ENCODE results near the gene NHLRC4.

The NHLRC4 gene

GRCh38 chr16:534135-534534 lies 32.7 kb upstream of the NHLRC4 start:
- DNase-seq (ENCODE audit: low read depth, low spot score) = no peak
- no peaks in the 10 kb centered on the region for H3K9me3 ChIP-seq (ENCODE audit: insufficient read depth, low read length)

GRCh38 chr16:534856-535445 lies 31.9 kb upstream of the NHLRC4 start:
- Histone ChIP-seq H3K27me3 (ENCODE audit: insufficient read depth, insufficient read length) (no peaks in the 10 kb centered on the region), H3K4me1 (ENCODE audit: insufficient read depth, insufficient read length) (peaks cover 25% of the 10 kb centered on the region), H3K9ac (ENCODE audit: insufficient read length, low read depth) (peak overlapping the region; percentile 24), H3K36me3 (ENCODE audit: insufficient read depth, insufficient read length, low read length) (peaks cover 58% of the 10 kb centered on the region), H3K4me3 (ENCODE audit: insufficient read length, low read depth) (no peak overlapping the region), H3K9me3 (ENCODE audit: insufficient read depth, low read length) (no peaks in the 10 kb centered on the region)
- TF ChIP-seq YY1 (IDR thresholded peaks at IDR 0.05; ENCODE audit: insufficient read depth, insufficient read length) = no peak
- TF ChIP-seq ZNF274 (IDR thresholded peaks at IDR 0.05; ENCODE audit: low read depth, low read length) = no peak
- DNase-seq (ENCODE audit: low read depth, low spot score) = no peak

More at GRCh38 chr16:534135-534534, 32.7 kb upstream of the NHLRC4 start:
- H3K27me3 ChIP-seq (ENCODE audit: insufficient read depth, insufficient read length) = no peaks in the 10 kb centered on the region
- H3K9ac ChIP-seq (ENCODE audit: insufficient read length, low read depth) = peak overlapping the region; percentile 42
- H3K36me3 ChIP-seq (ENCODE audit: insufficient read depth, insufficient read length, low read length) = peaks cover 60% of the 10 kb centered on the region
- H3K4me3 ChIP-seq (ENCODE audit: insufficient read length, low read depth) = no peak overlapping the region
- peaks cover 32% of the 10 kb centered on the region for H3K4me1 ChIP-seq (ENCODE audit: insufficient read depth, insufficient read length)
- TF ChIP-seq SUZ12 (IDR thresholded peaks at IDR 0.05; ENCODE audit: extremely low read depth, insufficient read depth, insufficient read length) (no peak), ZNF274 (IDR thresholded peaks at IDR 0.05; ENCODE audit: low read depth, low read length) (no peak)

- Histone ChIP-seq H3K4me1 (ENCODE audit: insufficient read depth, insufficient read length) (peaks cover 23% of the 10 kb centered on the region), H3K36me3 (ENCODE audit: insufficient read depth, insufficient read length, low read length) (peaks cover 59% of the 10 kb centered on the region), H3K9me3 (ENCODE audit: insufficient read depth, low read length) (no peaks in the 10 kb centered on the region), H3K27me3 (ENCODE audit: insufficient read depth, insufficient read length) (no peaks in the 10 kb centered on the region), H3K9ac (ENCODE audit: insufficient read length, low read depth) (no peak overlapping the region), H3K4me3 (ENCODE audit: insufficient read length, low read depth) (no peak overlapping the region)
- no peak for DNase-seq (ENCODE audit: low read depth, low spot score)
- no peak for TF ChIP-seq ZNF274 (IDR thresholded peaks at IDR 0.05; ENCODE audit: low read depth, low read length)
- TF ChIP-seq YY1 (IDR thresholded peaks at IDR 0.05; ENCODE audit: insufficient read depth, insufficient read length) = no peak
- no peak for TF ChIP-seq SUZ12 (IDR thresholded peaks at IDR 0.05; ENCODE audit: extremely low read depth, insufficient read depth, insufficient read length)
These were observed 31.1 kb upstream of the NHLRC4 start for GRCh38 chr16:535446-536405.

GRCh38 chr16:536746-537145 lies 30.1 kb upstream of the NHLRC4 start:
- Histone ChIP-seq H3K27me3 (ENCODE audit: insufficient read depth, insufficient read length) (no peaks in the 10 kb centered on the region), H3K4me3 (ENCODE audit: insufficient read length, low read depth) (no peak overlapping the region), H3K9me3 (ENCODE audit: insufficient read depth, low read length) (no peaks in the 10 kb centered on the region), H3K9ac (ENCODE audit: insufficient read length, low read depth) (no peak overlapping the region), H3K36me3 (ENCODE audit: insufficient read depth, insufficient read length, low read length) (peaks cover 65% of the 10 kb centered on the region), H3K4me1 (ENCODE audit: insufficient read depth, insufficient read length) (peaks cover 23% of the 10 kb centered on the region)
- TF ChIP-seq SUZ12 (IDR thresholded peaks at IDR 0.05; ENCODE audit: extremely low read depth, insufficient read depth, insufficient read length) (no peak), ZNF274 (IDR thresholded peaks at IDR 0.05; ENCODE audit: low read depth, low read length) (no peak), YY1 (IDR thresholded peaks at IDR 0.05; ENCODE audit: insufficient read depth, insufficient read length) (no peak)
- DNase-seq (ENCODE audit: low read depth, low spot score) = no peak

GRCh38 chr16:537415-538335 lies 29.1 kb upstream of the NHLRC4 start:
- H3K9me3 ChIP-seq (ENCODE audit: insufficient read depth, low read length) = no peaks in the 10 kb centered on the region
- no peak for TF ChIP-seq SUZ12 (IDR thresholded peaks at IDR 0.05; ENCODE audit: extremely low read depth, insufficient read depth, insufficient read length)
- no peak for TF ChIP-seq ZNF274 (IDR thresholded peaks at IDR 0.05; ENCODE audit: low read depth, low read length)
- TF ChIP-seq YY1 (IDR thresholded peaks at IDR 0.05; ENCODE audit: insufficient read depth, insufficient read length) = no peak
- H3K27me3 ChIP-seq (ENCODE audit: insufficient read depth, insufficient read length) = no peaks in the 10 kb centered on the region
- H3K9ac ChIP-seq (ENCODE audit: insufficient read length, low read depth) = no peak overlapping the region
- peaks cover 70% of the 10 kb centered on the region for H3K36me3 ChIP-seq (ENCODE audit: insufficient read depth, insufficient read length, low read length)
- no peak for DNase-seq (ENCODE audit: low read depth, low spot score)
- H3K4me3 ChIP-seq (ENCODE audit: insufficient read length, low read depth) = no peak overlapping the region
- H3K4me1 ChIP-seq (ENCODE audit: insufficient read depth, insufficient read length) = peaks cover 23% of the 10 kb centered on the region

- no peak for DNase-seq (ENCODE audit: low read depth, low spot score)
- no peaks in the 10 kb centered on the region for H3K9me3 ChIP-seq (ENCODE audit: insufficient read depth, low read length)
- no peak overlapping the region for H3K9ac ChIP-seq (ENCODE audit: insufficient read length, low read depth)
- H3K4me3 ChIP-seq (ENCODE audit: insufficient read length, low read depth) = no peak overlapping the region
- TF ChIP-seq YY1 (IDR thresholded peaks at IDR 0.05; ENCODE audit: insufficient read depth, insufficient read length) (no peak), ZNF274 (IDR thresholded peaks at IDR 0.05; ENCODE audit: low read depth, low read length) (no peak), SUZ12 (IDR thresholded peaks at IDR 0.05; ENCODE audit: extremely low read depth, insufficient read depth, insufficient read length) (no peak)
- peaks cover 71% of the 10 kb centered on the region for H3K36me3 ChIP-seq (ENCODE audit: insufficient read depth, insufficient read length, low read length)
- H3K27me3 ChIP-seq (ENCODE audit: insufficient read depth, insufficient read length) = no peaks in the 10 kb centered on the region
- H3K4me1 ChIP-seq (ENCODE audit: insufficient read depth, insufficient read length) = peaks cover 14% of the 10 kb centered on the region
These were observed 26.8 kb upstream of the NHLRC4 start for GRCh38 chr16:539901-540530.
